ENCODE results near the gene MBNL1.

Gene MBNL1

GRCh38 chr3:152278756-152279427 is 10.2 kb downstream of the MBNL1 start:
- DNase-seq: no peak

GRCh38 chr3:152279479-152279878 is 10.8 kb downstream of the MBNL1 start:
- DNase-seq: no peak

GRCh38 chr3:152280539-152280938 is 11.8 kb downstream of the MBNL1 start:
- no peak for DNase-seq

GRCh38 chr3:152281133-152281713 is 12.5 kb downstream of the MBNL1 start:
- no peak for DNase-seq

DNA sequence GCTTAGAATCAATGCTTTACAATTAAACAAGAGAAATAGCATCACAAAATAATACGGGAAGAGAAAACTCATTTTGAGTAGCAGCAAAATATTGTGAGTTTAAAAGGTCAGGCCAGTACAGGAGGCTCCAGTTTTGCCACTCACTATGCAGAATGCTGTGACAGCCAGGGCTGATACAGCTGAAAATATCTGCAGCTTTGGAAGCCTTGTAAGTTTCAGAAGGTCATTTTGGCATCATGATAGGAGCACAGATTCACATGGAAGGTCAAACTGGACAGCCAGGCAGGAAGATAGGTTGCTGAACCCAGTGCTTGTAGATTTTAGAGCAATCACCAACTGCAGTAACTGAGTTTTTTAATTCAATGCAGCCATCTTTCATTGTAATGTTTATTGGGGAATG is 14.1 kb downstream of the MBNL1 start:
- no peak for DNase-seq

DNA sequence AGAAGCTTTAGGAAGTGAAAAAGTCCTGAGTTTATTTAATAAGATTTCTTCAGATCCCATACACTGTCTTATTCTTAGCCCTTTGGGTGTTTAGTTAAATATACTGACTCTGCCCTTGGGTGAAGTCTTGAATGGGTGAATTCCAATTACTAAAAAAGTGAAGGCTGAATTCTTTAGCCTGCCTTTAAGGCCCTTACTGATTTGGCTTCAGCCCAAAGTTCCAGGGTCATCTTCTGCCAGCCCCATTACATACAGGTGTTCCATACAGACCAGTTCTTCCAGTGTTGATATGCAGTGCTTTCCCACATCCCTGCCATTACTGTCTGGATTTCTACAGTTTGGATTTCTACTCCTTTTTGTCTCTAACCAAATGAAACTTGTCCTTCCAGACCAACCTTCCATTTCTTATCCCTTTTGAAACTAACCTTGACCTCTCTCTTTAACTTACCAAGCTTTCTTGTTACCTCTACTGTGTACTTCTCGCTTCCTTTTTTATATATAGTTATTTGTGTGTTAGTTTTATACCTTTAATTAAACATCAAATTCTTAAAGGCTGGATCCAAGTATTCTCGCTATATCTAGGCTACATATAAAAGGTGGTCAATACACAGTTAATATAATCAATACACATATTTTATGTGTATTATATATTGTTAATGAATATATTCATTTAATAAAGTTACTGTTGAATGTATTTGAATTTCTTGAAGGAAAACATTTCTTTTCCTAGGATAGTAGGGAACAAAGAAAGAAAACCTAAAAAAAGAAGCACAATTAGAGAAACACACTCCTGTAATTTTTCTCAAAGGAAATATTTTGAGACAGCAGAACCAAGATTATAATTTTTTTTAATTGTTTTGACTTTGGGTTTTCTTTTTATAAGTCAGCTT is 15.0 kb downstream of the MBNL1 start:
- no peak for DNase-seq

GRCh38 chr3:152284906-152285305 is 16.2 kb downstream of the MBNL1 start:
- no peak for DNase-seq

DNA sequence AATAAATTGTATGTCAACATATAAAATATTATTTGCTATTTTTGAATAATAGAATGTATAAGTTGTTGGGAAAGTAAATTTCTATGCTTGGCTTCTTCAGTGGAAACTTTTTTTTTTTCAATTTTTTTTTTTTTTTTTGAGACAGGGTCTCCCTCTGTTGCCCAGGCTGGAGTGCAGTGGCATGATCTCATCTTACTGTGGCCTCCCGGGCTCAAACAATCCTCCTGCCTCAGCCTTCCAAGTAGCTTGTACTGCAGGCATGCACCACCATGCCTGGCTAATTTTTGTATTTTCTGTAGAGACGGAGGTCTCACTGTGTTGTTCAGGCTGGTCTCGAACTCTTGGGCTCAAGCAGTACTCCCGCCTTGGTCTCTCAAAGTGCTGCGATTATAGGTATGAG is 16.8 kb downstream of the MBNL1 start:
- DNase-seq: no peak

DNA sequence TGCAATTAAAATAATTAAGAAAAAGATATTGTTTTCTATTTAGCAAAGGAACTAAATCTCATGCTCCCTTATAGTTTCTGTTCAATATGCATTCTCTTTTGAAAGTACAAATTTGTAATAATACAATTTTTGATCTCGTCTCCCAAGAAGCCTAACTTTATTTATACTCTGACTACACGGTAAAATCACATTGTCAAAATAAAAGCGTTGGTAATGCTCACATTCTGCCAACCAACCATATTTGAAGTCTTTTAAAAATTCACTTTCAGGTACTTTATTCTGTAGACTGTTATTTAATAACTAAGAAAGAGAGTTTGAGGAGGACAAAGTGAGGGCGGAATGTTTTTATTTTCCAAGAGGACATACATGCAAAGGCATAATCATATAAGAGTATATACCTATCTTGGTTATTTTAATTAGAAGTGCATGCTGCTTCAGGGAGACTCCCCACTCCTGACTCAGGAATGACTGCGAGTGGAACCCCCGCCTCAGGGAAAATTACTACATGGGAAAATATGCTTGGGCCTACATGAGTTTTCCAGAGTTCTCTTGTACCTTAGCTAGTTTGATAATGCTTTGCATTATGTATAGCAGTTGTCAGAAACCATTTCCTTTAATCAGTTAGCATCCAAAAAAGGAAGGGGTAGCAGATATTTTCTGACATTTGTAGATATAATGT is 19.3 kb downstream of the MBNL1 start:
- DNase-seq: no peak

DNA sequence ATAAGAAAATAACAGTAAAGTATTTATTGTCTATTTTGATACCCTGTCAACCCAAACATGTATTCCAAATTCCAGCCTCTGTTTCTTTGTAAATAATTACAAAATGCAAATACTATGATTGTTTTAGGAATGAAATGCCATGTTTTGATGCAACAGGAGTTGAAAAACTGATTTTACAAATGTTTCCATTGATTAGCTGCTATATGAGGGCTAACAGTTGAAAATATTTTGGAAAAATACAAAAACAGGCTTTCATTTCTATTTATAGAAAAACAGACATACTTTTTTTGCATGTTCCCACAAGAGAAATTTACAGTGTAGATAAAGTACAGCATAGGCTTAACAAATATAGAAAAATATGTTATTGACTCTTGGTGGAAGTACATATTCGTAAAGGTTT is 20.0 kb downstream of the MBNL1 start:
- DNase-seq: no peak

GRCh38 chr3:152289708-152290107 is 21.0 kb downstream of the MBNL1 start:
- DNase-seq: no peak

- DNase-seq: no peak
Measured at GRCh38 chr3:152290374-152290773, 21.6 kb downstream of the MBNL1 start.

DNA sequence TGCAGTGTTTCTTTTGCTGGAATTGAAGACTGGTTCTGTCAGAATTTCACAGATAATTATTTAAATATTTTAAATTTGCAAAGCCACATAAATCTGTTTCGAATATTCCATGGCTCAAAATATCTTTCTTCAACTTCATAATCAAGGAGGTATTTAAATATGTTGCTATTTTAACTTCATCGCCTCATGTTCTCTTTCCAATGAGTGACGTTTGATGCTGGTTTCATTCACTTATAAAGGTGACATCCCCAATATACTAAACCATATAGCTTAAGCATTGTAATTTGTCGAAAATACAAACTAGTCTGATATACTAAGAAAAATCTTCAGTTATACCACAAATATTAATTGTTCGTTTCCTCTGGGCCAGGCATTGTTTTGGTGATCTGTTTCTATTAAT is 22.5 kb downstream of the MBNL1 start:
- no peak for DNase-seq

GRCh38 chr3:152291649-152292066 is 22.9 kb downstream of the MBNL1 start:
- DNase-seq: no peak

GRCh38 chr3:152292366-152292765 is 23.6 kb downstream of the MBNL1 start:
- no peak for DNase-seq

DNA sequence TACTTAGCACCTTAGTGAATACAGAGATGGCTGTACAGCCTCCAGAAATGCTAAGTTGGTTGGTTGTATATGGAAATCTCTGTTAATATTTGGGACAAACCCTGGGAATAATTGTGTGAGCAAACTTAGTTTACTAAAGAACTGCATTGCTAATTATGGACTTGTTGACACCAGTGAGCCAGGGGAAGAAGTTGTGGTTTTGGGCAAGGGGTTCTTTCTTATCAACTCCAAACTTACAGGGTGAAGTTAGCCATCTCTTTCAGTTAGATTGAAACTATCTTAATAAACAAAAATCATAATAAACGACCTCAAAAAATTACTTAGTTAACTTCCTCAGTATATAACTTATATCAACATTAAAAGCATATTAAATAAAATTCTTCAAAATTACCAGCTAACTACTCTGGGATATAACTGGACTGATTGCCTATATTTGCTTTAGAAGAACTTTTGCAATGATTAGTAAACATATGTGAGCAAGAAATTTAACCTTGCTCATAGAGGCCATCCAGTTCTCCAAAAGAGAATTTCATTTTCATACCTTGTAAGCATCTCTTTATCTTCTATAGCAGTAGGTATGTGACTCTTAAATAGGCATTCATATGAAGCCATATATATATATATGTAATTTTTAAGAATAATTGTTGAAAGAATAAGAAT is 24.7 kb downstream of the MBNL1 start:
- DNase-seq: no peak

DNA sequence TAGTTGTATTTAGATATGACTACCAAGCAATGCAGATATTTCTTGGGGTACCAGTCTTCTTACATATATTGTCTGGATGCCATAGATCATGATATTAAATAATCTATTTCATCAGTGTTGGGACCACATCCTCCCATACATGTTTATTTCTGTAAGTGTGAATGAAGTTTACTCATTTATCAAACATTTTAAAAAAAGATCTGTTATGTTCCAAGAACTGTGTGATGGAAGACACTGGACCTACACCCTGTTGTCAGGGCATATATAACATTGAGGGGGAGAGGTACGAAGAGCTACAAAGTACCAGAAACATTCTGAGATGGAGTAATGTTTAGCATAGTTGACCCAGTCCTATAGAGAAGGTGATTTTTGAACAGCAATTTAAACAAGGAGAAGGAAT is 26.6 kb downstream of the MBNL1 start:
- DNase-seq: no peak

GRCh38 chr3:152295806-152296205 is 27.1 kb downstream of the MBNL1 start:
- DNase-seq: no peak

DNA sequence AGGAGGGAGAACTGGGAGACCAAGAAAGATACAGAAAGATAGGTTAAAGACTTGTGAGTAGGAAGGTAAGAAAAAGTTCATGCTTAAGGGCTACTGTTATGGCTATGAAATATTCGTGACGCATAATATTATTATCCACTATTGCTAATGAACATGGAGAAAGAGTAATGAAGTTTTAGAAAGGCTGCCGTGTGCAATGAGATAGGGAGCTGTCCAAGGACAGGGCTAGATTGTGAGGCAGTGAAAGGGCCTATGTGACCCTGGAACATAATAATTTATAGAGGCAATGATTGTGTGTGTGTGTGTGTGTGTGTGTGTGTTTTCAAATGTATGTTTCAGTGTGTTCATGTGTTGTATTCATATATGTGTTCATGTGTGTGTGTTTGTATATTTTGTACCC is 27.7 kb downstream of the MBNL1 start:
- no peak for DNase-seq

DNA sequence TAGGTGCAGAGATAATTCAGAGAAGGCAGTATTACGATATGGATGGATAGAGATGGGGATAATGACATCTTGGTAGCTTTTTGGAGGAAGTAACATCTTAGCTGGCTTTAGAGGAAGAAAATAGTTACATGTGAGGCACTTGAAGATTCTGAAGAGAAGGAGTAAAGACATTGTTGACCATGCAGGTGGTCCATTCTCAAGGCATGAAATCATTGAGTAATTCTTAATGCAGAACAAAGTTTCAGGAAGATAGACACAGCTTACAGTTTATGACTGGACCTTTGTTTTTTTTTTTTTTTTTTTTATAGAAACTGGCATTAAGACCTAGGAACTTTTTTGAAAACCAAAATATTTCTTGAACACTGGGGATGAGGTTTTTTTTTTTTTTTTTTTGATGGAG is 28.2 kb downstream of the MBNL1 start:
- no peak for DNase-seq

GRCh38 chr3:152298393-152299248 is 29.9 kb downstream of the MBNL1 start:
- DNase-seq: peak; percentile 92 to 98
